IMR-90 (cell line): ENCODE results near the gene KIF1B. TPM values are rescaled to one million over a fixed set of nuclear protein-coding genes. Genes with fewer than 3 reads are reported as not detected.

Experiments
- ATAC-seq: fragments of 200-7000 bp; cut with Tn5 transposase; 2 replicates; pipeline ENCODE4 v1.9.1; 2020; ENCODE audit warnings: low read depth, mild to moderate bottlenecking, moderate library complexity
- BruUV-seq: library from RNA; stranded (reverse); fragments of 400-500 nt; replicated peaks from 2 replicates; lab custom pipeline; 2021; lab: Mats Ljungman, UMichigan
- CTCF ChIA-PET: fragments of 300-600 bp; formaldehyde crosslinking; extraction: SDS; loops from one replicate; lab custom pipeline; 2021; ENCODE audit warnings: antibody characterized with exemption; lab: Yijun Ruan, JAX
- POLR2A ChIA-PET: fragments of 300-600 bp; sonication (Branson Sonifier 250); formaldehyde crosslinking; loops from one replicate; lab custom pipeline; 2022; ENCODE audit warnings: antibody characterized with exemption; ENCODE audit not compliant: unreplicated experiment; lab: Charles Lee
- DNase-seq: peaks from one replicate; pipeline ENCODE4 v3.0.0; 2013
- H2AFZ ChIP-seq: replicated peaks from 2 replicates; pipeline ENCODE3; 2013; ENCODE audit warnings: low read length, mild to moderate bottlenecking; ENCODE audit not compliant: poor library complexity
- H2AK5ac ChIP-seq: 2 replicates; pipeline ENCODE4 v1.6.1; 2013; ENCODE audit warnings: low read depth, low read length, inconsistent platforms
- H2AK9ac ChIP-seq: replicated peaks from 2 replicates; pipeline ENCODE3; 2013; ENCODE audit warnings: mild to moderate bottlenecking, low read depth, low read length, moderate library complexity; ENCODE audit not compliant: poor library complexity
- H2BK120ac ChIP-seq: 2 replicates; pipeline ENCODE4 v1.6.1; 2013; ENCODE audit warnings: low read depth, low read length, inconsistent platforms
- H2BK15ac ChIP-seq: 3 replicates; pipeline ENCODE4 v1.6.1; 2013; ENCODE audit warnings: low read depth, low read length, inconsistent platforms
- H2BK20ac ChIP-seq: 2 replicates; pipeline ENCODE4 v1.6.1; 2013; ENCODE audit warnings: low read depth, mild to moderate bottlenecking, inconsistent platforms, low read length, moderate library complexity
- H2BK5ac ChIP-seq: 2 replicates; pipeline ENCODE4 v1.6.1; 2013; ENCODE audit warnings: mild to moderate bottlenecking, low read depth, low read length, inconsistent platforms; ENCODE audit not compliant: poor library complexity, severe bottlenecking
- H3K14ac ChIP-seq: replicated peaks from 2 replicates; pipeline ENCODE4 v1.6.1; 2013; ENCODE audit warnings: low read depth, low read length, inconsistent platforms
- H3K18ac ChIP-seq: 2 replicates; pipeline ENCODE4 v1.6.1; 2013; ENCODE audit warnings: low read depth, low read length, control low read depth
- H3K23ac ChIP-seq: 2 replicates; pipeline ENCODE4 v1.6.1; 2013; ENCODE audit warnings: low read depth, low read length, inconsistent platforms
- H3K27ac ChIP-seq: 2 replicates; pipeline ENCODE4 v1.5.1; 2013; ENCODE audit warnings: mild to moderate bottlenecking, control low read depth, low read length; ENCODE audit not compliant: insufficient read depth
- H3K27me3 ChIP-seq: 2 replicates; pipeline ENCODE4 v1.6.1; 2013; ENCODE audit warnings: low read length; ENCODE audit not compliant: control insufficient read depth, insufficient read depth
- H3K36me3 ChIP-seq: 2 replicates; pipeline ENCODE4 v1.6.1; 2013; ENCODE audit warnings: low read length, mixed read lengths; ENCODE audit not compliant: control insufficient read depth, insufficient read depth
- H3K4ac ChIP-seq: 2 replicates; pipeline ENCODE4 v1.6.1; 2013; ENCODE audit warnings: low read depth, low read length, inconsistent platforms
- H3K4me1 ChIP-seq: 2 replicates; pipeline ENCODE4 v1.6.1; 2013; ENCODE audit warnings: low read length, mixed read lengths; ENCODE audit not compliant: control insufficient read depth, insufficient read depth
- H3K4me2 ChIP-seq: 2 replicates; pipeline ENCODE4 v1.6.1; 2013; ENCODE audit warnings: low read depth, mild to moderate bottlenecking, control low read depth, low read length, moderate library complexity
- H3K4me3 ChIP-seq: 2 replicates; pipeline ENCODE4 v1.5.1; 2013; ENCODE audit warnings: low read depth, mild to moderate bottlenecking, control low read depth, low read length, moderate library complexity; ENCODE audit not compliant: insufficient read depth
- H3K56ac ChIP-seq: 2 replicates; pipeline ENCODE4 v1.6.1; 2013; ENCODE audit warnings: low read length, inconsistent platforms; ENCODE audit not compliant: insufficient read depth; ENCODE audit errors: extremely low read depth
- H3K79me1 ChIP-seq, 2 experiments: 2 replicates each; pipeline ENCODE4 v1.6.1; 2013; ENCODE audit warnings: low read length in 2 of 2, inconsistent platforms in 1 of 2, low read depth in 1 of 2
- H3K9ac ChIP-seq: 2 replicates; pipeline ENCODE4 v1.6.1; 2013; ENCODE audit warnings: low read depth, low read length, control low read depth
- H3K9me1 ChIP-seq: 2 replicates; pipeline ENCODE4 v1.6.1; 2013; ENCODE audit warnings: low read length, inconsistent platforms; ENCODE audit not compliant: insufficient read depth
- H3K9me3 ChIP-seq: 2 replicates; pipeline ENCODE4 v1.6.1; 2013; ENCODE audit warnings: low read length; ENCODE audit not compliant: control insufficient read depth, insufficient read depth
- H4K20me1 ChIP-seq: 2 replicates; pipeline ENCODE4 v1.6.1; 2013; ENCODE audit warnings: low read length, inconsistent platforms; ENCODE audit not compliant: insufficient read depth
- H4K5ac ChIP-seq: 2 replicates; pipeline ENCODE4 v1.6.1; 2013; ENCODE audit warnings: mild to moderate bottlenecking, low read depth, low read length, control low read depth
- H4K8ac ChIP-seq, 2 experiments: 2 replicates each; pipeline ENCODE4 v1.6.1; 2013; ENCODE audit warnings: low read depth in 2 of 2, low read length in 2 of 2, control low read depth in 1 of 2, inconsistent platforms in 1 of 2
- H4K91ac ChIP-seq: 2 replicates; pipeline ENCODE4 v1.6.1; 2013; ENCODE audit warnings: low read depth, low read length, inconsistent platforms; ENCODE audit not compliant: insufficient read depth
- CHD1 ChIP-seq: IDR thresholded peaks from 2 replicates; pipeline ENCODE4 v1.6.1; 2012; ENCODE audit warnings: low read depth, low read length, improper control_type of control experiment
- CTCF ChIP-seq: conservative IDR thresholded peaks from 2 replicates; pipeline ENCODE4 v1.5.1; 2012; ENCODE audit warnings: mild to moderate bottlenecking, low read depth, low read length, improper control_type of control experiment
- FOS ChIP-seq: fragments of 150-350 bp; IDR thresholded peaks from 2 replicates; pipeline ENCODE4 v1.6.1; 2016; ENCODE audit warnings: low read depth, low read length
- MAFK ChIP-seq: IDR thresholded peaks from 2 replicates; pipeline ENCODE4 v1.6.1; 2012; ENCODE audit warnings: low read depth, low read length, improper control_type of control experiment
- MAZ ChIP-seq: IDR thresholded peaks from 2 replicates; pipeline ENCODE4 v1.6.1; 2012; ENCODE audit warnings: low read depth, mild to moderate bottlenecking, low read length, improper control_type of control experiment, moderate library complexity, borderline replicate concordance
- MXI1 ChIP-seq: IDR thresholded peaks from 2 replicates; pipeline ENCODE4 v1.6.1; 2012; ENCODE audit warnings: low read depth, mild to moderate bottlenecking, low read length, moderate library complexity, borderline replicate concordance
- RAD21 ChIP-seq: IDR thresholded peaks from 2 replicates; pipeline ENCODE4 v1.6.1; 2012; ENCODE audit warnings: low read length, improper control_type of control experiment
- USF2 ChIP-seq: fragments of 150-350 bp; IDR thresholded peaks from 2 replicates; pipeline ENCODE4 v1.6.1; 2017; ENCODE audit warnings: mild to moderate bottlenecking, antibody characterized with exemption, low read length, low read depth
- WGBS, 2 experiments: methylation state at CpG; one replicate each; pipeline versions ENCODE4 v1.1.5 to v1.1.7; 2013; ENCODE audit warnings: missing lambda C conversion rate in 2 of 2; ENCODE audit not compliant: insufficient read length in 1 of 2; ENCODE audit errors: extremely low coverage in 2 of 2; 5-methylcytosine and 5-hydroxymethylcytosine counted together
- dilution Hi-C: fragments of 300-500 bp; cut with HindIII; formaldehyde crosslinking; loops from one replicate; pipeline ENCODE4 v1.14.3; 2018; ENCODE audit warnings: low sequenced_read_pairs; ENCODE audit not compliant: unreplicated experiment
- in situ Hi-C: fragments of 300-500 bp; cut with MboI; formaldehyde crosslinking; loops from 3 replicates; pipeline ENCODE4 v1.14.3; 2019; ENCODE audit warnings: low sequenced_read_pairs, inconsistent platforms, mixed read lengths
- intact Hi-C: fragments of 100-400 bp; cut with micrococcal nuclease; formaldehyde crosslinking; loops from 2 replicates; pipeline ENCODE4 v1.10.0; 2022
- polyA plus RNA-seq, 3 experiments: library from polyadenylated mRNA; depleted of rRNA; stranded (reverse); fragments of >200 nt; gene quantifications; 2 replicates each; pipeline ENCODE4 v1.2.3, GENCODE V29; 2012; ENCODE audit warnings: low replicate concordance in 1 of 3
- total RNA-seq: library from RNA; depleted of rRNA; stranded (reverse); fragments of >200 nt; gene quantifications from 2 replicates; pipeline ENCODE4 v1.2.3, GENCODE V29; 2012

Gene KIF1B
- total and polyA plus RNA-seq, 2 of the 4 experiments (the other 2 are of a cell fraction), result 13.0 to 21.1 TPM

- H3K79me1 ChIP-seq, result peaks cover 21% of the 10 kb centered on the region in 2 experiments
- peaks cover 7% of the 10 kb centered on the region for H3K9me1 ChIP-seq
- no peaks in the 10 kb centered on the region for H3K9me3 ChIP-seq
- BruUV-seq, result no TSS peak
- no peak overlapping the region for H3K4me2 ChIP-seq
- in situ Hi-C loops (no loop called here), intact Hi-C loops (no loop called here), dilution Hi-C loops (no loop called here)
- no peak overlapping the region for H2AK9ac ChIP-seq
- H3K23ac ChIP-seq, result no peak overlapping the region
- H4K8ac ChIP-seq, result no peak overlapping the region
- H3K36me3 ChIP-seq, result peaks cover 24% of the 10 kb centered on the region
- H3K4ac ChIP-seq, result no peak overlapping the region
- H3K56ac ChIP-seq, result no peak overlapping the region
- no peak overlapping the region for H2BK5ac ChIP-seq
- no CpG with 5 or more reads among the region's 2 CpGs for WGBS, 2 experiments
- no peaks in the 10 kb centered on the region for H3K27me3 ChIP-seq
- no peak overlapping the region for H2BK20ac ChIP-seq
- no peaks in the 10 kb centered on the region for H3K4me1 ChIP-seq
- no peak overlapping the region for H3K18ac ChIP-seq
- CTCF ChIA-PET, result no interaction called here
- no peak overlapping the region for H4K5ac ChIP-seq
- H3K27ac ChIP-seq, result no peak overlapping the region
- no peak overlapping the region for H3K9ac ChIP-seq
- DNase-seq, result no peak
- no peak overlapping the region for H4K91ac ChIP-seq
- no peak for ATAC-seq
- H4K20me1 ChIP-seq, result no peaks in the 10 kb centered on the region
- H2BK15ac ChIP-seq, result no peak overlapping the region
- no peak overlapping the region for H2AFZ ChIP-seq
- no peak overlapping the region for H2AK5ac ChIP-seq
- no peak overlapping the region for H3K4me3 ChIP-seq
- TF ChIP-seq MXI1 (no peak), MAZ (no peak), CTCF (no peak), USF2 (no peak), MAFK (no peak), FOS (no peak), CHD1 (no peak), RAD21 (no peak)
- H2BK120ac ChIP-seq, result no peak overlapping the region
- H3K14ac ChIP-seq, result no peak overlapping the region
- POLR2A ChIA-PET, result no interaction called here
Measured at GRCh38 chr1:10306435-10306834, 96.1 kb downstream of the KIF1B start.
